ENCODE results near the gene GDAP1L1.

GRCh38 chr20:44251284-44251683, 4.2 kb downstream of the GDAP1L1 start:
- TF ChIP-seq, protein P1, sequence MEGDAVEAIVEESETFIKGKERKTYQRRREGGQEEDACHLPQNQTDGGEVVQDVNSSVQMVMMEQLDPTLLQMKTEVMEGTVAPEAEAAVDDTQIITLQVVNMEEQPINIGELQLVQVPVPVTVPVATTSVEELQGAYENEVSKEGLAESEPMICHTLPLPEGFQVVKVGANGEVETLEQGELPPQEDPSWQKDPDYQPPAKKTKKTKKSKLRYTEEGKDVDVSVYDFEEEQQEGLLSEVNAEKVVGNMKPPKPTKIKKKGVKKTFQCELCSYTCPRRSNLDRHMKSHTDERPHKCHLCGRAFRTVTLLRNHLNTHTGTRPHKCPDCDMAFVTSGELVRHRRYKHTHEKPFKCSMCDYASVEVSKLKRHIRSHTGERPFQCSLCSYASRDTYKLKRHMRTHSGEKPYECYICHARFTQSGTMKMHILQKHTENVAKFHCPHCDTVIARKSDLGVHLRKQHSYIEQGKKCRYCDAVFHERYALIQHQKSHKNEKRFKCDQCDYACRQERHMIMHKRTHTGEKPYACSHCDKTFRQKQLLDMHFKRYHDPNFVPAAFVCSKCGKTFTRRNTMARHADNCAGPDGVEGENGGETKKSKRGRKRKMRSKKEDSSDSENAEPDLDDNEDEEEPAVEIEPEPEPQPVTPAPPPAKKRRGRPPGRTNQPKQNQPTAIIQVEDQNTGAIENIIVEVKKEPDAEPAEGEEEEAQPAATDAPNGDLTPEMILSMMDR (IDR thresholded peaks at IDR 0.05; ENCODE audit: low read depth, low read length): no peak
- no peak for TF ChIP-seq EZH2phosphoT487 (IDR thresholded peaks at IDR 0.05; ENCODE audit: low read depth)
